HG03558 (cell line): ENCODE results near the gene CCDC136.

ENCODE experiments used
- ATAC-seq: cut with Tn5 transposase; IDR thresholded peaks from one replicate; pipeline ENCODE4 v1.9.1; 2021; ENCODE audit warnings: moderate number of reproducible peaks; ENCODE audit not compliant: unreplicated experiment; ENCODE audit errors: extremely low read depth

Gene CCDC136

GRCh38 chr7:128791121-128791971 lies at the start of gene CCDC136:
CCDC136 (plus strand) TSS chr7:128791968; CDS start chr7:128792412, 444 bp downstream.
- ATAC-seq: no peak

DNA sequence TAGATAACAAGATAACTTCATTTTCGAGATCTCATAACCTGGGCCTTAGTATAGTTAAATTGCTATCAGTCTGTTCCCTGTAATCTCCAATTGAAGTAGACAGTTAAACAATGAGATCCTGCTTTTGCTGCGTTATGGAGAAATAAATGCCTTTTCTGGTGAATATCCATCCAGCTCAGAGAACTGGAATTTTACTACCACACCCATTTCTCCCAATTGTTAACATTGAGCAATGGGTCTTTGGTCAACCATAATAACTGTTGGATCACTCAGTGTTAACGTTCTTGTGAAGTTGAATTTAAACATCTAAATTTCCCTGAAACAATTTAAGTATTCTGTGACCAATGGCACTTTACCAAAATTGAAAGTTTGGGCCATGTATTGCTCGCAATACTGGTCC lies 49.6 kb upstream of the CCDC136 start:
- no peak for ATAC-seq

DNA sequence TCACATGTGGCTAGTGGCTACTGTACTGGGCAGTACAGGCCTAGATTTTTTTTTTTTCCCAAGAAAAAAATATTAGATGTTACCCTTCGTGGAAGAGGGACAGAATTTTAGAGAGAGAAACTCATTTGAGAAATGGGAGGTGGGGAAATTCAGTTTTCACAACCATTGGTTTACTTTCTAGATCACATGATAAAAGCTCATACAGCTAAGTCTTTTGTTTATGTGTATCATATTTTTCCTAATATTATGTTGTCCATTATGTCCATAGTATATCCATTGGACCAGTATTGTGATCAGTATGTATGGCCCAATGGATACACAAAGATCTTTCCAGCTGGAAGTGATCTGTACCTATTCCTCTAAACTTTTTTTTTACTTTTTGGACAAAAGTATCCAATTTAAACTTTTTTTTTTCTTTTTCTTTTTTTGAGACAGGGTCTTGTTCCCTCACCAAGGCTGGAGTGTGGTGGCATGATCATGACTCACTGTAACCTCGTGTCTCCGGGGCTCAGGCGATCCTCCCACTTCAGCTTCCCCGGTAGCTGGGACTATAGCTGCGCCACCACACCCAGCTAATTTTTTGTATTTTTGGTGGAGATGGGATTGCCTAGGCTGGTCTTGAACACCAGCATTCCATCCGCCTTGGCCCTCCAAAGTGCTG lies 48.5 kb upstream of the CCDC136 start:
- no peak for ATAC-seq

GRCh38 chr7:128744366-128744905 lies 47.3 kb upstream of the CCDC136 start:
- no peak for ATAC-seq

GRCh38 chr7:128745706-128746105 lies 46.1 kb upstream of the CCDC136 start:
- ATAC-seq: no peak

DNA sequence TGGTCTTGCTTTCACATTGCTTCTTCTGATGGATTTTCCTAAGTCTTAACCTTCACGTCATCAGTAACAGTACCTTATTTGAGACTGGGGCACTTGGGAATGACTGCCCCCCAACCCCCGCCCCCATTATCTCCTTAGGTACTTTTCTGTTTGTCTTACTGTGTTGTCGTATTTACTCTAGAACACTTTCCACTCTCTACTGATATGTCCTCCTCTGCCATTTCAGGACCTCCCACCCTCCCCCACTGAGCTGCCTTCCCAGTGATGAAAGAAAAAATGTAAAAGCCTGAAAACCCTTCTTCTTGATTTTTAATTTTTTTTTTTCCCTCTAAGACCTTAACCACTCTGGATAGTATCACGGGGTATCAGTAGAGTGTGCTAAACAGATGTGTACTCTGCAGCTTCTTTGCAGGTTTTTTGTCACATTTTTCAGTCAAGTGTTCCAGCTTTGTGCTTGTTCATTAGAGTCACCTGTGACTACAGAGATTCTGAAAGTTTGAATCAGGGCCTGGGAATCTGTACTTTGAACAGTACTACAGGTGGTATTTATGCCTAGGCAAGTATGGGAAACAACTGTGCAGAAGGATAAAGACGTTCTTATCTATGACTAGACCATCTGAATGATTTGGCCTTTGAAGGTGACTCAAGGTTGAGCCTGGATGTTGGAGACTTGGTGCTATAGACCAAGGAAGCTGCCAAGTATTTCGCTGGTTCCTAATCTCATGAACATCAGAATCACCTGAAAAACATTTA lies 44.3 kb upstream of the CCDC136 start:
- ATAC-seq: no peak

DNA sequence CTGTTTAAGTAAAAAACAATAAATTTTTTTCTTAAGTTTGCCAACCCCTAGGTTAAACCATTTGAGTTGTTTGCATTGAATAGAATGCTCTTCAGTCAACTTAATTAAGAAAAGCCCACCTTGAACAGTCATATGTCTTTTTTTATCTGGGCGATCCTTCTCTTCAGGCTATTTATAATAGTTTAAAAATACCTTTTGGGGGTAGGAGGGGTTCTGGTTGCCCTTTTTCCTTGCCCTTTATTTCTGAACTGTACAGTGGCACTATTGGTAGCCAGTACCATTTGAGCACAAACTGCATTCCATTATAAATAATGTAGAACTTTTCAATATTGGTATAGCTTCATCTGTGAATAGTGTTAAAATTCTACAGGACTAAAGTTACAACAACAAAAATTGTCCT lies 39.5 kb upstream of the CCDC136 start:
- no peak for ATAC-seq

DNA sequence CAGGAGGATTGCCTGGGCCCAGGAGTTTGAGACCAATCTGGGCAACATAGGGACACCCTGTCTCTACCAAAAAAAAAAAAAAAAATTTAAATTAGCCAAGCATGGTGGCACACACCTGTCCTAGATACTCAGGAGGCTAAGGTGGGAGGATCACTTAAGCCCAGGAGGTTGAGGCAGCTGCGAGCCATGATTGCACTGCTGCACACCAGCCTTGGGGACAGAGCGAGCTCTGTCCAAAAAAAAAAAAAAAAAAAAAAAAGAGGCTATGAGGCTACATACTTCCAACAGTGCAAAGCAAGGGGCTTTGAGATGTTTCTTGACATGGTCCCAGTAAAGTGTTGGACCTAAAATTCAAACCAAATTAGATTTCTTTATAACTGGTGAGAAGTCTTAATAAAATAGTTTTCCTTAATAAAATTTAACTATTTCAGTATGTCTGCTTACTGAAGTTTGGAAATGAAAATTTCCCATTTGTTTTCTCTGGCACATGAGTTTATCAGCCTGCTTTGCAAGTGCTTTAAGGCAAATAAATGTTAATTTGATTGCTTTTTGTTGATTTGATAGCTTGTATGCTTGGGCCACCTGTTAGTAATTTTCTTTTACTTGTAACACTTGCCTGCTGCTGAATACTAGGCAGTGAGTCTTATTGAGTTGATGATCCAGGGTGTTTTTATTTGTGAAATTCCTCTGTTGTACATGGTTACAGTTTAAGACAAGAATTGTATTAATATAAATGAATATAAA lies 36.5 kb upstream of the CCDC136 start:
- no peak for ATAC-seq

DNA sequence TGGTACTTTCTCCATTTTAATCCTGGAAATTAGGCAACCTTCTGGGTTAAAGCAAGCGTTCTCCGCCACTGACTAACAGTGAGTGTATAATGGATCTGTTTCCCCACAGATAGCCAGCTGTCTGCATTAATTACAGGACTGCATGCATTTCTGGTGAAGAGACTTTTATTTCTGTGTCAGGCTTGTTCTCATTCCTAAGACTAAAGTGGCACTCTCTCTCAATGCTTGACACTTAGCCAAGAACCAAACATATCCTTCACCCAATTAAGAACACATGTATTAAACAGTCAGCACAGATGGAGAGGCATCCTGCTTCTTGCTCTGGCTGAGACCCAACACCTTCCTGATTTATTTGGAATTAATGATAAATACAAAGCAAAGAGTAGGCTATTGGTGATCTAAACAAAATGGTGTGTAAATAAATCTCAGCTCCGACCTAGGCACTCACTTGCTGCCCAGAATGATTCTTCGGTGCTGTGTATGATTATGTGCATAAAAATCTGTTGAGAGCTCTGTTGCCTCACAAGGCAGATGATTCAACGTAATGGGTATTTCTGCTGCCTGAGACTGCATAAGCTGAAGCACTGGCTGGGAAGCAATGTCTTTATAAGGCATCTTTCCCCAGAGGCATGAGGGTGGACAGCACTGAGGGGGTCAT lies 35.8 kb upstream of the CCDC136 start:
- no peak for ATAC-seq

DNA sequence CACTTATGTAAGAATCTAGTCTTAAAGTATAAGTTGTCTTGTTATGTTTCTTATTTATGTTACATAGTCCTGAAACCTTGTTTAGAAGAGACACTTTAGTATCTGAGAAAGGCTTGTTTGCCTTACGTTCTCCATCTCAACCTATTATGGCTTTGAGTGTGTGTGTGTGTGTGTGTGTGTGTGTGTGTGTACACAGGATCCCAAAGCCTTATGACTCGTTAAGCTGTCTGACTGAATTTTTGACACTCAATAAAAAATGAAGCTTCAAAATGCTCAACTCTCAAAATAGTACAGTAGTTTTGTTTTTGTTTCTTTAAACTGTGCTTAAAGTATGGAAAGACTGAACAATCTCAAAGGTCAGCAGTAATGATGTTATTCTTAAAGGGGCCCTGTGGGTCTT lies 34.6 kb upstream of the CCDC136 start:
- no peak for ATAC-seq

DNA sequence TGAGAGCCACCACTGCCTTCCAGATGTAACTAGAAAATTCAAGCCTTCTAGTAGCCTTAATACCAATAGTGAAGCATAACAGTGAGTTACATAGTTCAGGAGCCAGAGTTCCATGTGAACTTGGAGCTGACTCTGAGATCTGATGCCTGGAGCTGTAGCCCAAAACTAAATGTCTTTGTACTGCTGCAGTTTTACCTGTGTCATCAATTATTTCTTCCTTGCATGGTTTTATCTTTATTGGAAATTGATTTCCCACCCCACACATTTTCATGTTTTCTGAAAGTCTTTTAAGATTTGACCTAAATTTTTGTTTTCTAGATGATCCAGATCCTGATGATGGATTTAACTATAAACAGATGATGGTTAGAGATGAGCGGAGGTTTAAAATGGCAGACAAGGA lies 33.2 kb upstream of the CCDC136 start:
- ATAC-seq: no peak

GRCh38 chr7:128759242-128759641 lies 32.5 kb upstream of the CCDC136 start:
- no peak for ATAC-seq

DNA sequence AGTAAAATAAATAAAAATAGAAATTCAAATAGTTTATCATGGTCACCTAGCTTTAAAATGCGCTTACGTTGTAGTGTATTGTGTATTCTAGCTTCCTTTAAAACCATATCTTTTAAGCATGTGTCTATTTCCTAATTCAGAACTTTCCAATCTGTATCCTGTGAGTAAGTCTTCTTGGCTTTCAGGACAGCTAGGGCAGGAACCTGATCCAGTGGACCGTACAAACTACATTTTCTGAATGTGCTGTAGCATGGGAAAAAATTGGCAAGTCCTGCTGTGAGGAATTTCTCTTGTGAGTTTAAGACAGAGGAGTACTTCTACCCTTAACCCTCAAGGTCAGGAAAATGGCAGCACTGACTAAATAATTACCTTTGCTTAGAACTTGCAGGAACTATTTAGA lies 28.2 kb upstream of the CCDC136 start:
- no peak for ATAC-seq

DNA sequence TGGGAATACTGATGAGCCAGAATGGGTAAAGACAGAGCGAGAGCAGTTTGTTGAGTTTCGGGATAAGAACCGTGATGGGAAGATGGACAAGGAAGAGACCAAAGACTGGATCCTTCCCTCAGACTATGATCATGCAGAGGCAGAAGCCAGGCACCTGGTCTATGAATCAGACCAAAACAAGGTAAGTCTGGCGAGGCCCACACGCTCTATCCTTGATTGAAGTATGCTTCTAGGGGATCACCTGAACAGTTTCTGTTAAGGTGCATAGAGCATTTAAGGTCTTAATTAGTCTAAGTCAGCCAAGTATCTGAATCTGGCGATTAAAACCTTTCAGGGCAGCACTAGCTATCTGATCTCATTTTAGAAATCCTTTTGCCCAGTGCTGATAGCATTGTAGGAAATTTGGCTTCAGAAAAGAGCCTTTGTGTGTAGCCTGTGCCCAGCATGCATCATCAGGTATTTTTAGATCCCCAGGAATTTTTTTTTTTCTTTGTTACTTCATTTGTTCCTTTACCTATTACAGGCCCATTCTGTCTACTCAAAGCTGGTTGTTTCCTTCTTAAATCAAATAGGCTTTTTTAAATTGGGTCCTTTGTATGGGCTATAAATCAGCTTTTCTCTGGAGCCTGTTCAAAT lies 24.2 kb upstream of the CCDC136 start:
- ATAC-seq: no peak

GRCh38 chr7:128770233-128770632 lies 21.5 kb upstream of the CCDC136 start:
- no peak for ATAC-seq

DNA sequence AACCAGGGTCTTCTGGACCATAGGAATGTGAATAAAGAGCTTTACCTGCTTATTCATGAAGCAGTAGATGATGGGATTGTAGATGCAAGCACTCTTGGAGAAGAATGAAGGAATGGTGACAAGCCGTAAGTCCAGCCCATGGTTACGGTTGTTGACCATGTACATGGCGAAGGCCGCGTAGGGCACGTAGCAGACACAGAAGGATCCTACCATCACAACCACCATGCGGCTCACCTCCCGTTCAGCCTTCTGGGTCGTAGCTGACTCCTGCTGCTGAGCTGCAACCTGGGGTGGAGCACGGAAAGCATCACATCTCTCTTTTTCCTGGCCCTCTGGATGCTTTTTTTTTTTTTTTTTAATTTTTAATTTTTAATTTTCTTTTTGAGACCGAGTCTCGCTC lies 18.2 kb upstream of the CCDC136 start:
- no peak for ATAC-seq

DNA sequence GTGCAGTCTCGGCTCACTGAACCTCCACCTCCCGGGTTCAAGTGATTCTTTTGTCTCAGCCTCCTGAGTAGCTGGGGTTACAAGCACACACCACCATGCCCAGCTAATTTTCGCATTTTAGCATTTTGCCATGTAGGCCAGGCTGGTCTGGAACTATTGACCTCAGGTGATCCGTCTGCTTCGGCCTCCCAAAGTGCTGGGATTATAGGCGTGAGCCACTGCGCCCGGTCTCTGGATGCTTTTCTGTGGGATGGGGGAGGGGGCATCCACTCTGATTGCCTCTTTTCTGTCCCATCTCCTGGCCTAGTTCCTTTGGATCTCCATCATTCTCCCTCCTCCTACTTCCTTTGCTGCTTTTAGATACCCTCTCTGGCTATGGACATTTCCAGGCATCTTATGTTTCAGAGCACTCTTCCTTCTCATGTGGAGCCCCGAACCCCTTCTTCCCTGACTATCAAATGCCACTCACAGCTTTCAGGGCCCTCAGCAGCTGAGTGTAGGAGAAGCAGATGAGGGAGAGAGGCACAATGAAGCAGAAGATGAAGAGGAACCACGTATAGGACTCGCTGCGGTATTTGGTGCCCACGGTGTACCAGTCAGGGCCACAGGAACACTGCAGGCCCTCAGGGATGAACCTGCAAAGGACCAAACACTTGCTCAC lies 17.6 kb upstream of the CCDC136 start:
- no peak for ATAC-seq

DNA sequence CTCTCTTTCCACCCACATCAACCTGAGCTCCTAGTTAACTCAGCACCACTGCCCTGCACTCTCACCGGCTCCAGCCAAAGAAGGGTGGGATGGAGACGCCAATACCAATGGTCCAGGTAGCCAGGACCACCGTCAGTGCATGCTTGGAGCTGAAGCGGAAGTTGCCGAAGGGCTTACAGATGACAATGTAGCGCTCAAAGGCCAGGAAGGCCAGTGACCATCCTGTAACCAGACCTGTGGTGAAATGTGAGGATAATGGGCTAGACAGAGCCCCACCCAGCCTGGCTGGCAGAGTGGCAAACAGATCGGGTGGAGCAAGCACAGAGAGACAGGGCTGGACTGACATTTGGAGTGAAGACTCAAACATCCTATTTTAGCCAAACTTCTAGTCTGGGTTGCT lies 16.8 kb upstream of the CCDC136 start:
- no peak for ATAC-seq
